RWPE1 (cell line): ENCODE measurements around the gene SYT1.

Source experiments
- CTCF ChIA-PET: fragments of 350-600 bp; sonication (Branson Sonifier 250); formaldehyde crosslinking; extraction: SDS; loops from one replicate; lab custom pipeline; 2021; lab: Yijun Ruan, JAX
- POLR2A ChIA-PET: fragments of 400-600 bp; formaldehyde crosslinking; extraction: SDS; loops from one replicate; lab custom pipeline; 2020; ENCODE audit warnings: antibody characterized with exemption; ENCODE audit not compliant: low non-redundant PET; lab: Yijun Ruan, JAX
- DNase-seq: peaks from one replicate; pipeline ENCODE4 v3.0.0; 2012; ENCODE audit warnings: low spot score
- H3K27ac ChIP-seq: fragments of 450-650 bp; 2 replicates; pipeline ENCODE4 v1.5.1; 2017
- CTCF ChIP-seq: fragments of 450-650 bp; conservative IDR thresholded peaks from 2 replicates; pipeline ENCODE4 v1.5.1; 2017; ENCODE audit warnings: low read depth, mild to moderate bottlenecking

SYT1 gene

GRCh38 chr12:79238246-79238645 is 373.7 kb downstream of the SYT1 start:
- ChIA-PET CTCF (interaction anchor here (0.8 kb wide), 1 partner anchor 16 kb away, joined by 4 read pairs; no protein-coding TSS in a partner anchor), POLR2A (no interaction called here)
- no peak overlapping the region for H3K27ac ChIP-seq
- DNase-seq = no peak
- no peak for TF ChIP-seq CTCF

DNA sequence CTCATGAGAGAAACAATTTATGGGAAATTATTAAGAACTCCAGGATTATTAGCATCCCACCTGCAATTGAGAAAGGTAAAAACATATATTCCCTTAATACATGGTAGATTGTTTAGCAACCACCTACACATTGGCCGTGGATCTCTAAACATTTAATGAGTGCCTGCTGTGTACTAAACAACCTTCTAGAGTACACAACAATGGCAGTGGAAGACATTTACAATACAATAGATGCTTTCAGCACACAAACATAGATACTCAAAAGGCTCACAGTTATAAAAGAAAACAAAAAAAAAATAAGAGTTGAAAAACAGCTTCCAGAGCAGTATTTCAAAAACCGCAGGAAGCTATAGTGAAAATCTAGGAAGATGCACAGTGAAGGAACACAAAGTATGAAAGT is 382.9 kb downstream of the SYT1 start:
- CTCF ChIA-PET = no interaction called here
- no peak overlapping the region for H3K27ac ChIP-seq
- POLR2A ChIA-PET = no interaction called here
- no peak for DNase-seq
- TF ChIP-seq CTCF = no peak

DNA sequence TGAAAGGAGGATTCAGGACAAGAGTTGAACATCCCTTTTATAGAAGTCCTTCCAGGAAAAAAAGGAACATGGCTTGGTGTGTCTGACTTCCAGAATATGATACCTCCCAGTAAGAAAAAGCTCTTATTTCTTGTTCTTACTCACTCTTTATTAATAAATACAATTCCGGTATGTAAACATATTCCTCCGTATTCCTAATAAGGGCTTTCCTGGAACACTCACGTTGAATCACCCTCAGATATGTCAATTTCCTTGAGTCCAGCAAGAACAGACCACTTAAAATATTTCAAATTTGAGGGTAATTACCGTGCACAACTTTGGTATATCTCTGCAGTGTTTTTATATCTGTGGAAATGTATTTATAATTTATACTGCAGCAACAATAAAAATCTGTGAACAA is 385.6 kb downstream of the SYT1 start:
- TF ChIP-seq CTCF = no peak
- peak; percentile 42 for DNase-seq
- ChIA-PET POLR2A (no interaction called here), CTCF (interaction anchor here (0.6 kb wide), 1 partner anchor 1894 kb away, joined by 3 read pairs; no protein-coding TSS in a partner anchor)
- no peak overlapping the region for H3K27ac ChIP-seq

GRCh38 chr12:79250960-79251755 is 386.6 kb downstream of the SYT1 start:
- no peak overlapping the region for H3K27ac ChIP-seq
- POLR2A ChIA-PET = no interaction called here
- CTCF ChIA-PET = no interaction called here
- TF ChIP-seq CTCF = no peak
- DNase-seq = peak; percentile 30

DNA sequence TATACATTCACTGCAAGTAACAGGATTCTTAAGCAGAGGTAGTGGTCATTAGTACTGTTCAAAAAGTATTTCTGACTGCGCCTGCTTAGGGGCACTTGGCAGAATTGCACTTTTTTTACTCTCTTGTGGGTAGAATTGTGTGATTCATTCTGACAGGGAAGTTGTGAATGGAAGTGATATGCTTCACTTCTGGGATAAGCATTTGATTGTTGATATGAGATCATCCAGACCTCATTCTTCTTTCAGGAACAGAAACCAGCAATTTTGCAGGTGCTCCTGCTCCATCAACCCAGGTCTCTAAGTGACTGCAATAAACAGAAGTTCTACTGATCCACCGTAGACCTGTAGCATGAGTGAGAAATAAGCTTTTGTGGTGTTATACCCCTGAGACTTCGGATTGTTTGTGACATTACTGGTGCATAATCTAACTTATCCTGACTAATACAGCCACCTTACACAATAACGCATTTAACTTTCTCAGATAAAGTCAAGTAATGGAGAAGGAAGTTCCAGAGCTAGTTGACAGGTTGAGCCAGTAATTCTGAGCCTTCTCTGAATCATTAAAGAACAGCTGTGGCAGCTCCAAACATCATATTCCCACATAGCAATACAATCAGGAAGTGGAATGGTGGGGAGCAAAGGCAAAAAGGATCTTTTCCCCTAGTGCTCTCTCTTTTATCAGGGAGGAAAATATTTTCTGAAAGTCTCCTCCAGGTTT is 387.9 kb downstream of the SYT1 start:
- CTCF ChIA-PET = no interaction called here
- H3K27ac ChIP-seq = no peak overlapping the region
- POLR2A ChIA-PET = no interaction called here
- DNase-seq = no peak
- no peak for TF ChIP-seq CTCF

GRCh38 chr12:79255288-79255687 is 390.7 kb downstream of the SYT1 start:
- no peak for DNase-seq
- TF ChIP-seq CTCF = no peak
- ChIA-PET CTCF (no interaction called here), POLR2A (no interaction called here)
- no peak overlapping the region for H3K27ac ChIP-seq
